OCI-LY1 (cell line): Measurements from ENCODE around the gene PRKRA.
"Not testable (repeated sequence)": the region's sequence is repeated elsewhere in the genome, so short reads cannot be mapped to it uniquely, and the experiment has no call there.

ENCODE experiments used
- H2AFZ ChIP-seq: fragments of 200-600 bp; sonication (generic), shearing (Covaris generic); 2 replicates; pipeline ENCODE4 v1.6.0; 2014; ENCODE audit warnings: antibody characterized with exemption, mild to moderate bottlenecking, low read length
- H3F3A ChIP-seq: fragments of 200-600 bp; sonication (generic), shearing (Covaris generic); 2 replicates; pipeline ENCODE4 v1.6.0; 2014; ENCODE audit warnings: mild to moderate bottlenecking, antibody characterized with exemption, low read length, moderate library complexity; ENCODE audit not compliant: insufficient read depth
- H3K27ac ChIP-seq: fragments of 200-600 bp; sonication (generic); 2 replicates; pipeline ENCODE4 v1.5.1; 2014; ENCODE audit warnings: low read length, mixed run types, mild to moderate bottlenecking, low read depth; ENCODE audit not compliant: poor library complexity, severe bottlenecking
- H3K27me3 ChIP-seq: fragments of 200-600 bp; sonication (generic); 2 replicates; pipeline ENCODE4 v1.6.0; 2014; ENCODE audit warnings: antibody characterized with exemption, mild to moderate bottlenecking, low read length, moderate library complexity; ENCODE audit not compliant: insufficient read depth
- H3K36me3 ChIP-seq: fragments of 200-600 bp; sonication (generic); 2 replicates; pipeline ENCODE4 v1.6.1; 2014; ENCODE audit warnings: mild to moderate bottlenecking, antibody characterized with exemption, low read length, moderate library complexity, mixed read lengths; ENCODE audit not compliant: insufficient read depth
- H3K4me1 ChIP-seq: fragments of 200-600 bp; sonication (generic); 2 replicates; pipeline ENCODE4 v1.5.1; 2014; ENCODE audit warnings: mild to moderate bottlenecking, low read length, moderate library complexity; ENCODE audit not compliant: insufficient read depth, severe bottlenecking
- H3K4me2 ChIP-seq: fragments of 200-600 bp; sonication (generic), shearing (Covaris generic); 2 replicates; pipeline ENCODE4 v1.6.1; 2014; ENCODE audit warnings: low read length
- H3K4me3 ChIP-seq: fragments of 200-600 bp; sonication (generic); 2 replicates; pipeline ENCODE4 v1.5.1; 2014; ENCODE audit warnings: low read length, low read depth, mild to moderate bottlenecking, mixed read lengths; ENCODE audit not compliant: poor library complexity, severe bottlenecking
- H3K79me2 ChIP-seq: fragments of 200-600 bp; shearing (Covaris generic); 2 replicates; pipeline ENCODE4 v1.6.1; 2016; ENCODE audit warnings: mixed run types, low read length, mixed read lengths; ENCODE audit not compliant: insufficient read depth
- H3K9ac ChIP-seq: fragments of 200-600 bp; sonication (generic), shearing (Covaris generic); 2 replicates; pipeline ENCODE4 v1.6.1; 2014; ENCODE audit warnings: mild to moderate bottlenecking, low read length, mixed read lengths
- H3K9me2 ChIP-seq: fragments of 200-600 bp; sonication (generic), shearing (Covaris generic); 2 replicates; pipeline ENCODE4 v1.6.1; 2014; ENCODE audit warnings: low read depth, mild to moderate bottlenecking, low read length, mixed read lengths
- H3K9me3 ChIP-seq: fragments of 200-600 bp; shearing (Covaris generic); 2 replicates; pipeline ENCODE4 v1.6.1; 2014; ENCODE audit warnings: low read length, mixed read lengths
- H4K20me1 ChIP-seq: fragments of 200-600 bp; sonication (generic), shearing (Covaris generic); 2 replicates; pipeline ENCODE4 v1.6.0; 2016; ENCODE audit warnings: mild to moderate bottlenecking, low read length; ENCODE audit not compliant: insufficient read depth
- EZH2 ChIP-seq: fragments of 200-600 bp; sonication (generic), shearing (Covaris generic); IDR thresholded peaks from 2 replicates; pipeline ENCODE4 v1.8.0; 2017; ENCODE audit warnings: borderline replicate concordance, mixed run types, mild to moderate bottlenecking, antibody characterized with exemption, low read length, moderate library complexity, mixed read lengths
- TF ChIP-seq, protein P1 (sequence below): fragments of 200-600 bp; sonication (generic), shearing (Covaris generic); IDR thresholded peaks from 2 replicates; pipeline ENCODE4 v1.5.1; 2017; ENCODE audit warnings: mild to moderate bottlenecking, antibody characterized with exemption, low read length, moderate library complexity, mixed read lengths

The PRKRA gene

DNA sequence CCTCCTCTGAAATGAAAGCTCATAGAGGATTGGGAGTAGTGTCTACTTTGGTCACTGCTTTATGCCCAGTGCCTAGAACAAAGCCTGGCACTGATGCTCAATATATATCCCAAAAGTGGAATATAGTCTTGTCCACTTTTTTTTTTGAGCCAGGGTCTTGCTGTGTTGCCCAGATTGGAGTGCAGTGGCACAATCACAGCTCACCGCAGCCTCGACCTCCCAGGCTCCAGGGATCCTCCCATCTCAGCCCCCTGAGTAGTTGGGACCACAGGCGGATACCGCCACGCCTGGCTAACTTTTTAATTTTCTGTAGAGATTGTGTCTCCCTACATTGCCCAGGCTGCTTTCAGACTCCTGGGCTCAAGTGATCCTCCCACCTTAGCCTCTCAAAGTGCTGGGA is 23.6 kb upstream of the PRKRA start:
- peaks cover 13% of the 10 kb centered on the region for H3K4me1 ChIP-seq
- H3K79me2 ChIP-seq = peaks cover 7% of the 10 kb centered on the region; the same call in 1 of the 2 replicates
- H3F3A ChIP-seq = no peaks in the 10 kb centered on the region
- H4K20me1 ChIP-seq = no peaks in the 10 kb centered on the region
- peaks cover under 1% of the 10 kb centered on the region; the same call in 1 of the 2 replicates for H3K36me3 ChIP-seq
- no peak overlapping the region for H3K4me3 ChIP-seq
- no peak overlapping the region for H3K4me2 ChIP-seq
- H3K27ac ChIP-seq = no peak overlapping the region
- no peaks in the 10 kb centered on the region for H3K9me3 ChIP-seq
- no peak overlapping the region for H3K9ac ChIP-seq
- no peaks in the 10 kb centered on the region for H3K27me3 ChIP-seq
- H3K9me2 ChIP-seq = no peaks in the 10 kb centered on the region
- TF ChIP-seq, protein P1, sequence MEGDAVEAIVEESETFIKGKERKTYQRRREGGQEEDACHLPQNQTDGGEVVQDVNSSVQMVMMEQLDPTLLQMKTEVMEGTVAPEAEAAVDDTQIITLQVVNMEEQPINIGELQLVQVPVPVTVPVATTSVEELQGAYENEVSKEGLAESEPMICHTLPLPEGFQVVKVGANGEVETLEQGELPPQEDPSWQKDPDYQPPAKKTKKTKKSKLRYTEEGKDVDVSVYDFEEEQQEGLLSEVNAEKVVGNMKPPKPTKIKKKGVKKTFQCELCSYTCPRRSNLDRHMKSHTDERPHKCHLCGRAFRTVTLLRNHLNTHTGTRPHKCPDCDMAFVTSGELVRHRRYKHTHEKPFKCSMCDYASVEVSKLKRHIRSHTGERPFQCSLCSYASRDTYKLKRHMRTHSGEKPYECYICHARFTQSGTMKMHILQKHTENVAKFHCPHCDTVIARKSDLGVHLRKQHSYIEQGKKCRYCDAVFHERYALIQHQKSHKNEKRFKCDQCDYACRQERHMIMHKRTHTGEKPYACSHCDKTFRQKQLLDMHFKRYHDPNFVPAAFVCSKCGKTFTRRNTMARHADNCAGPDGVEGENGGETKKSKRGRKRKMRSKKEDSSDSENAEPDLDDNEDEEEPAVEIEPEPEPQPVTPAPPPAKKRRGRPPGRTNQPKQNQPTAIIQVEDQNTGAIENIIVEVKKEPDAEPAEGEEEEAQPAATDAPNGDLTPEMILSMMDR = no peak
- no peak for TF ChIP-seq EZH2
- no peak overlapping the region for H2AFZ ChIP-seq

DNA sequence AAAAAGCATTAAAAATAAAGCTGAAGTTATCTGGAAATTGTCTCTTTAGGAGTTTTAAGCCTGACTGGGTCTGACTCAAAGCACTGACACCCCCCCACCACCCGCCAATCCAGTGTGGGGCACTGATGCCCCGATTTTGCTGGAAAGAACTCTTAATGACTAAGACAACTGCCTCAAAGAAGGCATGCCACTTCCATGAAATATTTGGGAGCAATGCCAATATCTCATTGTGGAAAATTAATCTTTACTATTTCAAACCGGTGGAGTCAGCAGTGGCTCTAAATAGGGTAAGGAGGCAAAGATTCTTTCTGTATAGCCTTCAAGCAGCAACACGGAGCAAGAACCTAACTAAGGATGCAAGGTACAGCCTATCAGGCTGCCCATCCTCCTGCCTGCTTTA is 23.0 kb upstream of the PRKRA start:
- Histone ChIP-seq H3F3A (no peaks in the 10 kb centered on the region), H3K36me3 (peaks cover 5% of the 10 kb centered on the region), H3K4me3 (no peak overlapping the region), H3K9me2 (no peaks in the 10 kb centered on the region), H3K4me2 (no peak overlapping the region), H3K27me3 (no peaks in the 10 kb centered on the region), H4K20me1 (no peaks in the 10 kb centered on the region), H2AFZ (no peak overlapping the region), H3K79me2 (peaks cover 7% of the 10 kb centered on the region; the same call in 1 of the 2 replicates), H3K9ac (no peak overlapping the region), H3K4me1 (peaks cover 8% of the 10 kb centered on the region), H3K9me3 (no peaks in the 10 kb centered on the region), H3K27ac (no peak overlapping the region)
- no peak for TF ChIP-seq EZH2
- TF ChIP-seq, protein P1 = no peak

DNA sequence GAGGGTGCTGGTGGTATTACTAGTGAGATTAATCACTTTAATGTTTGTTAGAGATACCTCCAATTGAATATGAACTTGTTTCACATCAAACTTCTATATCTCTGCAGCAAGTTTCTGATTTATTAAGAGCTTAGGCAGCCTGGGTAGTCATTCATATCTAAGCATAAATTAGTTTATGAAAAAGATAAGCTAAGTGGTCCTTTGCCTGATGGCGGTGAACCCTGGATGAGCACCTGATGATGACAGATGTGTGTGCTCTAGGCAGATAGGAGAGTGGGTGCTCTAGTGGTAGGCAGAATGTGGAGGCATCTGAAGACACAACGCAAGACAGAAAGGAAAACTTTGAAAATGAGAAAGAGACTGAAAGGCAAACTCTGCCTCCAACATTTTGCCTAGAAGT is 22.4 kb upstream of the PRKRA start:
- no peak overlapping the region for H3K27ac ChIP-seq
- H3K36me3 ChIP-seq = peaks cover 5% of the 10 kb centered on the region
- no peak overlapping the region for H3K9ac ChIP-seq
- H3K9me3 ChIP-seq = no peaks in the 10 kb centered on the region
- peaks cover 7% of the 10 kb centered on the region; the same call in 1 of the 2 replicates for H3K79me2 ChIP-seq
- no peak overlapping the region for H2AFZ ChIP-seq
- no peaks in the 10 kb centered on the region for H4K20me1 ChIP-seq
- no peak for TF ChIP-seq EZH2
- TF ChIP-seq, protein P1 = no peak
- H3K27me3 ChIP-seq = no peaks in the 10 kb centered on the region
- no peak overlapping the region for H3K4me3 ChIP-seq
- no peaks in the 10 kb centered on the region for H3F3A ChIP-seq
- no peaks in the 10 kb centered on the region for H3K9me2 ChIP-seq
- no peak overlapping the region for H3K4me2 ChIP-seq
- H3K4me1 ChIP-seq = peaks cover 8% of the 10 kb centered on the region

DNA sequence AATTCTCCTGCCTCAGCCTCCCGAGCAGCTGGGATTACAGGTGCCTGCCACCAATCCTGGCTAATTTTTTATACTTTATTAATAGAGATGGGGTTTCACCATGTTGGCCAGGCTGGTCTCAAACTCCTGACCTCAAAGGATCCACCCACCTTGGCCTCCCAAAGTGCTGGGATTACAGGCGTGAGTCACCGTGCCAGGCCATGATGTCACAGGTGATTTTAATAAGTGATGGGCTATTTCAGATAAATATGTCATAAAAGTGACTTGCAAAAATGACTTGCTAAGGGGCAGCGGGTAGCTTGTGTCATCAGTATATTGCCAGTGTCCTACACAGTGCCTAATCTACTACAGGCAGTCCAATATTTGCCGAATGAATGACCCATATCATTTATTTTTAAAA is 20.3 kb upstream of the PRKRA start:
- H3F3A ChIP-seq, H3K4me1 ChIP-seq, H2AFZ ChIP-seq, H3K4me3 ChIP-seq, H3K9me2 ChIP-seq, H4K20me1 ChIP-seq, H3K79me2 ChIP-seq, H3K9me3 ChIP-seq, H3K27ac ChIP-seq, H3K9ac ChIP-seq, H3K27me3 ChIP-seq, H3K4me2 ChIP-seq: not testable (repeated sequence)
- peaks cover 10% of the 10 kb centered on the region for H3K36me3 ChIP-seq
